HCT116 (cell line): ENCODE data around the gene GLCE. TPM values are rescaled to one million over a fixed set of nuclear protein-coding genes. Genes with fewer than 3 reads are reported as not detected.

Experiments
- ATAC-seq: fragments of 200-7000 bp; cut with Tn5 transposase; 2 replicates; pipeline ENCODE4 v1.9.1; 2020; ENCODE audit warnings: mild to moderate bottlenecking, moderate library complexity
- BruUV-seq: library from RNA; stranded (reverse); fragments of 400-500 nt; replicated peaks from 2 replicates; lab custom pipeline; 2021; lab: Mats Ljungman, UMichigan
- CTCF ChIA-PET: fragments of 300-600 bp; sonication (Branson Sonifier 250); formaldehyde crosslinking; loops from one replicate; lab custom pipeline; 2021; ENCODE audit warnings: antibody characterized with exemption; lab: Charles Lee
- POLR2A ChIA-PET: fragments of 300-600, 350-600 bp; sonication (Branson Sonifier 250); formaldehyde crosslinking; loops from one replicate; lab custom pipeline; 2021; ENCODE audit warnings: antibody characterized with exemption; lab: Charles Lee
- RAD21 ChIA-PET, 2 experiments: fragments of 300-600 bp; sonication (Branson Sonifier 250); formaldehyde crosslinking; loops; one replicate each; lab custom pipeline; 2023; ENCODE audit warnings: low total read pairs in 2 of 2; ENCODE audit not compliant: uncharacterized antibody in 2 of 2, unreplicated experiment in 2 of 2, low non-redundant PET in 1 of 2; lab: Charles Lee
- DNase-seq: peaks from one replicate; pipeline ENCODE4 v3.0.0-alpha.2; 2010; ENCODE audit warnings: low read depth, low spot score
- H2AFZ ChIP-seq: fragments of 200-600 bp; shearing (Covaris generic), sonication (generic); 2 replicates; pipeline ENCODE4 v1.6.1; 2017; ENCODE audit warnings: low read depth, mixed run types, mixed read lengths, antibody characterized with exemption, low read length; ENCODE audit not compliant: poor library complexity, severe bottlenecking
- H3K27ac ChIP-seq: 2 replicates; pipeline ENCODE4 v1.5.1; 2012; ENCODE audit warnings: low read depth, low read length
- H3K27me3 ChIP-seq: fragments of 200-600 bp; sonication (generic); 2 replicates; pipeline ENCODE4 v1.6.1; 2016; ENCODE audit warnings: mixed run types, low read length, mixed read lengths; ENCODE audit not compliant: insufficient read depth
- H3K36me3 ChIP-seq, 2 experiments: fragments of 200-500 bp in 1 of 2; fragments of 200-600 bp in 1 of 2; sonication (Bioruptor generic) in 1 of 2; sonication (generic) in 1 of 2; 2 replicates each; pipeline versions ENCODE4 v1.5.1 to v1.6.1; 2014 to 2016; ENCODE audit warnings: low read length in 2 of 2, inconsistent platforms in 1 of 2, mixed read lengths in 1 of 2, mixed run types in 1 of 2; ENCODE audit not compliant: insufficient read depth in 2 of 2, control insufficient read depth in 1 of 2
- H3K4me1 ChIP-seq, 2 experiments: fragments of 200-600 bp in 1 of 2; sonication (generic) in 1 of 2; 2 replicates each; pipeline versions ENCODE4 v1.5.1 to v1.6.1; 2012 to 2017; ENCODE audit warnings: low read length in 2 of 2, inconsistent platforms in 1 of 2, mild to moderate bottlenecking in 1 of 2, mixed read lengths in 1 of 2, mixed run types in 1 of 2, moderate library complexity in 1 of 2; ENCODE audit not compliant: insufficient read depth in 2 of 2, control insufficient read depth in 1 of 2
- H3K4me2 ChIP-seq: fragments of 200-600 bp; sonication (generic); 2 replicates; pipeline ENCODE4 v1.6.1; 2017; ENCODE audit warnings: mixed run types, low read length, mixed read lengths
- H3K4me3 ChIP-seq, 2 experiments: fragments of 200-600 bp in 1 of 2; sonication (generic) in 1 of 2; replicated peaks in 1 of 2; 2 replicates each; pipeline ENCODE4 v1.5.1; 2011 to 2016; ENCODE audit warnings: low read length in 2 of 2, control low read depth in 1 of 2, low read depth in 1 of 2, mild to moderate bottlenecking in 1 of 2, mixed read lengths in 1 of 2, mixed run types in 1 of 2
- H3K79me2 ChIP-seq: fragments of 200-600 bp; sonication (generic); 2 replicates; pipeline ENCODE4 v1.6.1; 2017; ENCODE audit warnings: mild to moderate bottlenecking, mixed run types, low read length, moderate library complexity, mixed read lengths; ENCODE audit not compliant: insufficient read depth
- H3K9ac ChIP-seq: fragments of 200-600 bp; sonication (generic); 2 replicates; pipeline ENCODE4 v1.6.1; 2016; ENCODE audit warnings: low read length, mixed read lengths
- H3K9me2 ChIP-seq: fragments of 200-600 bp; sonication (generic), shearing (Covaris generic); 2 replicates; pipeline ENCODE4 v1.6.1; 2017; ENCODE audit warnings: mixed run types, mild to moderate bottlenecking, moderate library complexity; ENCODE audit not compliant: insufficient read depth
- H3K9me3 ChIP-seq, 2 experiments: fragments of 200-500 bp in 1 of 2; fragments of 200-600 bp in 1 of 2; sonication (Bioruptor generic) in 1 of 2; sonication (generic) in 1 of 2; 2 replicates each; pipeline ENCODE4 v1.6.1; 2014 to 2017; ENCODE audit warnings: low read length in 2 of 2, mixed read lengths in 2 of 2, inconsistent platforms in 1 of 2, low read depth in 1 of 2, mild to moderate bottlenecking in 1 of 2, mixed run types in 1 of 2, moderate library complexity in 1 of 2; ENCODE audit not compliant: control insufficient read depth in 1 of 2, insufficient read depth in 1 of 2
- H4K20me1 ChIP-seq: fragments of 200-600 bp; sonication (generic), shearing (Covaris generic); 2 replicates; pipeline ENCODE4 v1.6.1; 2017; ENCODE audit warnings: mixed run types, mild to moderate bottlenecking, moderate library complexity; ENCODE audit not compliant: insufficient read depth
- CBX3 ChIP-seq: IDR thresholded peaks from 2 replicates; pipeline ENCODE4 v1.6.1; 2012; ENCODE audit warnings: low read depth
- ELF1 ChIP-seq: IDR thresholded peaks from 2 replicates; pipeline ENCODE4 v1.6.1; 2012; ENCODE audit warnings: low read depth, borderline replicate concordance
- JUND ChIP-seq: IDR thresholded peaks from 2 replicates; pipeline ENCODE4 v1.6.1; 2012
- REST ChIP-seq: IDR thresholded peaks from 2 replicates; pipeline ENCODE4 v1.6.1; 2012; ENCODE audit warnings: low read depth
- SIN3A ChIP-seq: IDR thresholded peaks from 2 replicates; pipeline ENCODE4 v1.6.1; 2012; ENCODE audit warnings: low read depth
- SP1 ChIP-seq: IDR thresholded peaks from 2 replicates; pipeline ENCODE4 v1.6.1; 2012; ENCODE audit warnings: low read depth
- SRF ChIP-seq: IDR thresholded peaks from 2 replicates; pipeline ENCODE4 v1.6.1; 2012; ENCODE audit warnings: low read depth
- TCF7L2 ChIP-seq: IDR thresholded peaks from 2 replicates; pipeline ENCODE4 v1.7.0; 2011; ENCODE audit warnings: borderline replicate concordance, inconsistent platforms; ENCODE audit not compliant: insufficient read depth, insufficient read length; ENCODE audit errors: extremely low read depth
- ZBTB33 ChIP-seq: IDR thresholded peaks from 2 replicates; pipeline ENCODE4 v1.6.1; 2011; ENCODE audit warnings: mild to moderate bottlenecking, low read length, moderate library complexity; ENCODE audit not compliant: insufficient replicate concordance; ENCODE audit errors: extremely low read depth
- intact Hi-C: fragments of 100-400 bp; cut with micrococcal nuclease; formaldehyde crosslinking; loops from 2 replicates; pipeline ENCODE4 v1.10.0; 2022
- total RNA-seq: library from RNA; stranded (reverse); gene quantifications from one replicate; pipeline ENCODE4 v1.2.1, GENCODE V29; 2021; ENCODE audit not compliant: unreplicated experiment

The GLCE gene
- total RNA-seq, 1 experiment from 2014 or later, result 22.2 TPM

- H3K27me3 ChIP-seq, result no peaks in the 10 kb centered on the region
- DNase-seq (no peak), ATAC-seq (no peak)
- peaks cover 2 to 8% of the 10 kb centered on the region in 2 experiments; a peak in 1 of 4 replicates for H3K4me1 ChIP-seq
- no peaks in the 10 kb centered on the region for H3K9me2 ChIP-seq
- H3K36me3 ChIP-seq, result no peaks in the 10 kb centered on the region
- 0 out of 4 replicates have a peak, but pooled peaks cover 0 to 3% of the 10 kb centered on the region in 2 experiments for H3K9me3 ChIP-seq
- intact Hi-C loops, result no loop called here
- BruUV-seq, result no TSS peak
- H2AFZ ChIP-seq, result no peak overlapping the region
- no peak overlapping the region for H3K4me2 ChIP-seq
- ChIA-PET POLR2A (no interaction called here), RAD21 (no interaction called here), CTCF (no interaction called here)
- H3K9ac ChIP-seq, result no peak overlapping the region
- no peaks in the 10 kb centered on the region for H4K20me1 ChIP-seq
- H3K4me3 ChIP-seq, result no peak overlapping the region
- H3K79me2 ChIP-seq, result 0 out of 2 replicates have a peak, but pooled peaks cover 4% of the 10 kb centered on the region
- TF ChIP-seq ELF1 (no peak), SP1 (no peak)
- H3K27ac ChIP-seq, result no peak overlapping the region
Measured at GRCh38 chr15:69189157-69189556, 28.7 kb downstream of the GLCE start.

GRCh38 chr15:69190091-69190490 lies 29.7 kb downstream of the GLCE start:
- Histone ChIP-seq H3K27ac (no peak overlapping the region), H4K20me1 (no peaks in the 10 kb centered on the region), H3K4me3 (no peak overlapping the region), H3K9me3 (0 out of 4 replicates have a peak, but pooled peaks cover 0 to 3% of the 10 kb centered on the region in 2 experiments), H3K36me3 (no peaks in the 10 kb centered on the region), H3K4me2 (no peak overlapping the region), H3K4me1 (peaks cover 5 to 15% of the 10 kb centered on the region in 2 experiments; a peak in 1 of 4 replicates), H3K9me2 (no peaks in the 10 kb centered on the region), H2AFZ (no peak overlapping the region), H3K79me2 (0 out of 2 replicates have a peak, but pooled peaks cover 4% of the 10 kb centered on the region), H3K9ac (no peak overlapping the region), H3K27me3 (no peaks in the 10 kb centered on the region)
- intact Hi-C loops, result no loop called here
- ChIA-PET POLR2A (no interaction called here), CTCF (no interaction called here), RAD21 (no interaction called here)
- DNase-seq (no peak), ATAC-seq (no peak)
- no peak for TF ChIP-seq CBX3
- no peak for TF ChIP-seq SP1
- TF ChIP-seq JUND, result no peak
- TF ChIP-seq REST, result no peak
- TF ChIP-seq SIN3A, result no peak
- TF ChIP-seq SRF, result no peak
- TF ChIP-seq ZBTB33, result no peak
- TF ChIP-seq TCF7L2, result no peak
- no TSS peak for BruUV-seq
